ENCODE results near the gene SNCAIP. TPM values are rescaled to one million over a fixed set of nuclear protein-coding genes. Genes with fewer than 3 reads are reported as not detected.
A peak's percentile ranks its signal among the peaks of the same experiment; 100 is the strongest.

The SNCAIP gene
- polyA plus RNA-seq, 1 experiment, result 1.5 TPM

GRCh38 chr5:122392824-122393223 lies 80.8 kb downstream of the SNCAIP start:
- ChIA-PET POLR2A (no interaction called here), CTCF (no interaction called here)
- peak; percentile 23 for DNase-seq (ENCODE audit: low read depth)
- Histone ChIP-seq H3K27me3 (ENCODE audit: control insufficient read depth, insufficient read depth, low read length) (no peaks in the 10 kb centered on the region), H3K4me3 (ENCODE audit: low read depth, low read length) (no peak overlapping the region), H3K36me3 (ENCODE audit: control insufficient read depth, insufficient read depth, low read length) (no peaks in the 10 kb centered on the region)
- TF ChIP-seq, protein P1, sequence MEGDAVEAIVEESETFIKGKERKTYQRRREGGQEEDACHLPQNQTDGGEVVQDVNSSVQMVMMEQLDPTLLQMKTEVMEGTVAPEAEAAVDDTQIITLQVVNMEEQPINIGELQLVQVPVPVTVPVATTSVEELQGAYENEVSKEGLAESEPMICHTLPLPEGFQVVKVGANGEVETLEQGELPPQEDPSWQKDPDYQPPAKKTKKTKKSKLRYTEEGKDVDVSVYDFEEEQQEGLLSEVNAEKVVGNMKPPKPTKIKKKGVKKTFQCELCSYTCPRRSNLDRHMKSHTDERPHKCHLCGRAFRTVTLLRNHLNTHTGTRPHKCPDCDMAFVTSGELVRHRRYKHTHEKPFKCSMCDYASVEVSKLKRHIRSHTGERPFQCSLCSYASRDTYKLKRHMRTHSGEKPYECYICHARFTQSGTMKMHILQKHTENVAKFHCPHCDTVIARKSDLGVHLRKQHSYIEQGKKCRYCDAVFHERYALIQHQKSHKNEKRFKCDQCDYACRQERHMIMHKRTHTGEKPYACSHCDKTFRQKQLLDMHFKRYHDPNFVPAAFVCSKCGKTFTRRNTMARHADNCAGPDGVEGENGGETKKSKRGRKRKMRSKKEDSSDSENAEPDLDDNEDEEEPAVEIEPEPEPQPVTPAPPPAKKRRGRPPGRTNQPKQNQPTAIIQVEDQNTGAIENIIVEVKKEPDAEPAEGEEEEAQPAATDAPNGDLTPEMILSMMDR (IDR thresholded peaks at IDR 0.05; ENCODE audit: insufficient read depth, low read depth, low read length), result no peak

DNA sequence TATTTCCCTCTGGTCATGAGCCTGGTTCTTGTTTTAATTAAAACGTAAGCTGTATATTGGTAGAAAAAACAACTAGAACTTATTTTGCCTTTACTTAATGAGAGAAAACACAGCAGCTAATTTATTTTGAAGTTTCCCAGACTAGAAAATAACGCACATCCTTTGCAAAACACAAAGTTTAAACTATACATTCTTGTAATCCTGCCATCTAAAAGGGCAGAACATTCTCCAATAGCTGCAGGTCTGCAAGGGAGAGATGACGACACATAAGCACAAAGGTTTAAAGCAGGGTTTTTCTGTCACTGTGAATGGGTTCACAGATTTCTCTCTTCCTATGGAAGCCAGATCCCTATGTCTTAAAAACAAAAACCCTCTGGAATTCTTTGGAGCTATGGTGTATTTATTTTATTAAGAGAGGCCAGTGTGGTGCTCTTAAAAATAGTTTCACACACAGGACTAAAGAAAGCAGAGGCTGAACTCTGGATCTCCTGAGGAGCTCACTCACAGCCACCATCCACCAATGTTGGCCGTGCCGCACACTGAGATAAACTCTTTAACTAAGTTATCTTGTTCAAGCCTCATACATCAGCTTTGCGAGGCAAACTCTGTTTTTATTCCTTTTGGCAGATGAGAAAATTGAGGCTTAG lies 82.4 kb downstream of the SNCAIP start:
- no peak for DNase-seq (ENCODE audit: low read depth)
- ChIA-PET POLR2A (no interaction called here), CTCF (interaction anchor here (1.1 kb wide), 1 partner anchor 10 kb away, joined by 3 read pairs; no protein-coding TSS in a partner anchor)
- TF ChIP-seq, protein P1 (IDR thresholded peaks at IDR 0.05; ENCODE audit: insufficient read depth, low read depth, low read length), result no peak
- Histone ChIP-seq H3K4me3 (ENCODE audit: low read depth, low read length) (no peak overlapping the region), H3K36me3 (ENCODE audit: control insufficient read depth, insufficient read depth, low read length) (no peaks in the 10 kb centered on the region), H3K27me3 (ENCODE audit: control insufficient read depth, insufficient read depth, low read length) (no peaks in the 10 kb centered on the region)

- TF ChIP-seq, protein P1 (IDR thresholded peaks at IDR 0.05; ENCODE audit: insufficient read depth, low read depth, low read length), result no peak
- ChIA-PET CTCF (no interaction called here), POLR2A (no interaction called here)
- no peak for DNase-seq (ENCODE audit: low read depth)
- Histone ChIP-seq H3K4me3 (ENCODE audit: low read depth, low read length) (no peak overlapping the region), H3K27me3 (ENCODE audit: control insufficient read depth, insufficient read depth, low read length) (no peaks in the 10 kb centered on the region), H3K36me3 (ENCODE audit: control insufficient read depth, insufficient read depth, low read length) (no peaks in the 10 kb centered on the region)
These were observed 86.0 kb downstream of the SNCAIP start for GRCh38 chr5:122398016-122398415.

DNA sequence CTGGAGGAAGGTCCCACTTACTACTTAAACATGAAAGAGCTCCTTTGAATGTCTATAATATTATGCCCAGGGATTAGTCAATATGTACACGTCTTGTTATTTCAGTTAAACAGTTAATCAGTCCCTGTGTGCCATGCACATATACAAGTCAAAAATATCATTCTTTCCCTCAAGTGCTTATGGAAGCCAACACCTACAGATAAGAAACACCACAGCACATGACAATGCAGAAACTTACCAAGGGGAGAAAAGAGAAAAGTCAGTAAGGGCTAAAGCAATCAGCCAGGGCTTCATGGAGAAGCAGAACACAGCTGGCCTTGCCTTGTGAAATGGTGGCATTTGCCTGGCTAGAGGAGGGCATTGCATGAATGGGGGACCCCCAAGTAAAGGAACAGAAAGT lies 88.3 kb downstream of the SNCAIP start:
- Histone ChIP-seq H3K27me3 (ENCODE audit: control insufficient read depth, insufficient read depth, low read length) (no peaks in the 10 kb centered on the region), H3K4me3 (ENCODE audit: low read depth, low read length) (no peak overlapping the region), H3K36me3 (ENCODE audit: control insufficient read depth, insufficient read depth, low read length) (no peaks in the 10 kb centered on the region)
- CTCF ChIA-PET, result interaction anchor here (0.9 to 2.4 kb wide), 3 partner anchors 15 to 205 kb away, joined by 3 to 6 read pairs (median 4); no protein-coding TSS in a partner anchor
- POLR2A ChIA-PET, result no interaction called here
- no peak for DNase-seq (ENCODE audit: low read depth)
- TF ChIP-seq, protein P1 (IDR thresholded peaks at IDR 0.05; ENCODE audit: insufficient read depth, low read depth, low read length), result no peak

DNA sequence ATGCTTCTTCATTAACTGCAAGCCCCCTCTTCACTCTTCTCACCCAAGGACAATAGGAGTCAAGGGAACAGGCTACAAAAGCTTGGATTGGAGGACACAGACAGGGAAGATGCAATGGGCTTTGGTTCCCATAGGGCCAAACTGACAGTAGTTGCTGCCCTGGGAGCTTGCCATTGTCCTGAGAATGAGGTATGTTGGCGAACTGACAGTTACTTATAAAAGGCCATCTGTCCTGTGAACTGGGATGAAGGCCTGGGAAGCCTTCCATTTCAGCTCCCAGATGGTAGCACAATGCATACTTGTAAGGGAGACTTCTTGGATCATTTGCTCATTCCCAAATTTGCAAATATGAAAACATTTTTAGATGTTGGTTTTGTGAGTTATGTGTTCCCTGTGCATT lies 88.9 kb downstream of the SNCAIP start:
- Histone ChIP-seq H3K27me3 (ENCODE audit: control insufficient read depth, insufficient read depth, low read length) (no peaks in the 10 kb centered on the region), H3K36me3 (ENCODE audit: control insufficient read depth, insufficient read depth, low read length) (no peaks in the 10 kb centered on the region), H3K4me3 (ENCODE audit: low read depth, low read length) (no peak overlapping the region)
- DNase-seq (ENCODE audit: low read depth), result no peak
- POLR2A ChIA-PET, result no interaction called here
- CTCF ChIA-PET, result interaction anchor here (0.9 to 2.4 kb wide), 3 partner anchors 14 to 205 kb away, joined by 3 to 6 read pairs (median 4); no protein-coding TSS in a partner anchor
- TF ChIP-seq, protein P1 (IDR thresholded peaks at IDR 0.05; ENCODE audit: insufficient read depth, low read depth, low read length), result no peak

Data from BJ (cell line).